GM18520 (cell line): ENCODE measurements around the gene TROAP.
A peak's percentile ranks its signal among the peaks of the same experiment; 100 is the strongest.

Source experiments
- ATAC-seq: cut with Tn5 transposase; IDR thresholded peaks from one replicate; pipeline ENCODE4 v1.9.1; 2021; ENCODE audit not compliant: unreplicated experiment

TROAP gene

GRCh38 chr12:49342066-49342913 lies 19.2 kb downstream of the TROAP start:
- peak; percentile 61 for ATAC-seq

DNA sequence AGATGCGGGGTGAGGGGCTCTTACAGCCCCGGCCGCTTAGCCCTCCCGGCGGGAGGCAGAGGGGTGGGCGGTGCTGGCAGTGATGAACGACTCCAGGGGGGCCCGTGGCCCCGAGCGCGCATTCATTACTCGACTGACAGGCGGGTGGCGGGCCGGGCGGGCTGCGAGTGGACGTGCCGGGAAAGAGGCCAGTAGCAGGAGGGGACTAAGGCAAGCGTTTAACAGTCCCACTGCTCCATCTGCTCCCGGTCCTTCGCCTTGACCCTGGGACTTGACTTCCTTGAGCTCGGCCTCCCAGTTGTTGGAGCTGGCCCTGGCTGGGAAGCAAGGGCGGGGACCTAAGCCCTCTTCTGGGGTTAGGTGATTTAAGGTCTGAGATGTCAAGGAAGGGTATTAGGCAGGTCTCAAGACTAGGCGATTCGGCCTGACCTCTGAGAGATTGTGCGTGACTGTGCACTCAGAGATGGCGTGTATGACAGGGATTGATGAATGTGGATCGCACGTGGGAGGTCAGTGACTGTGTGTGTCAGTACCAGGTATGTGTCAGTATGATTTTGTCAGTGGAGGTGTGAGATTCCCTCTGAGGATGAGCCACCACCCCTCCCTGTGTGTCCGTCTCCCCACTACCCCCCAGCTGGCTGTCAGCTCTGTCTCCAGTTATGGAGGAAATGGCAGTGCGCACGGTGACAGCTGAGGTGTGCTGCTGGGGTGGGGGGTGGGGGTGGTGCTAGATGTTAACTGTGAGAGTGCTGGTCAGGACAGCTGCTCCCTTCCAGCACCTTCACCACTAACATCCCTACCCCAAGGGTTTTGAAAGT lies 20.1 kb downstream of the TROAP start:
- ATAC-seq, result no peak

GRCh38 chr12:49344486-49345050 lies 21.5 kb downstream of the TROAP start:
- ATAC-seq, result no peak

DNA sequence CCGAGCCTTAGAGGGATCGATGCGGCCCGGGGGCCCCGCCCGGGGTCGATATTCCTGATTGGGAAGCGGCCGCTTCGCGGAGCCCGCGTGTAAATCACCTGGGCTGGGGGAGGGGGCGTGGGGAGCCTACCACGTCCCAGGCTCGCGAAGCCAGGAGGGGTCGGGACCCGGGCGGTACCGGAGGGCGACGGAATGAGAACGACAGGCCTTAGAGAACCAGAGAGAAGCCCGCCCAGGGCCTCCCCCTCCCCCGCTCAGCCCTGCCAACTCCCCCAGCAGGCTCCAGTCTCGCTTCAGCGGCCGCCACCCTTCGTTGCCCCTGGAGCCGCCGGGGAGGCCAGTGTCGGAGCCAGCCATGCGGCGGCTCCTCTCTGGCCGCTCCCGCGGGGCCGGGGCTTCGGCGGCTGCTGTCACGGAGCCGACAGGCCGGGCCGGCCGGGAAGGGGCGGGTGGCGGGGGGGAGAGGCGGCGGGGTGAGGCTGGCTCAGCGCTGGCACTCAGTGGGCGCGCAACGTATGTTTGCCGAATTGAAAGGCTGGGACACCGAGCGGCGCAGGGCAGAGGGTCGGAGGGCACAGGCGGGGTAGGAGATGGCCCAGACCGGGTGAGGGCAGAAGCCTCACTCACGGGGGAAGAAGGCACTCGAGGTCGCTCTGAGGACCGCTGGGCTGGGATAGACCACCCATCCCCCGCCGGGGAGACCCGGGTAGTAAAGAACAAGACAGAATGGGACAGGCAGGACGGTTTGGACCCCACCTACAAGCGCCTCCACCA lies 22.2 kb downstream of the TROAP start:
- ATAC-seq, result no peak

DNA sequence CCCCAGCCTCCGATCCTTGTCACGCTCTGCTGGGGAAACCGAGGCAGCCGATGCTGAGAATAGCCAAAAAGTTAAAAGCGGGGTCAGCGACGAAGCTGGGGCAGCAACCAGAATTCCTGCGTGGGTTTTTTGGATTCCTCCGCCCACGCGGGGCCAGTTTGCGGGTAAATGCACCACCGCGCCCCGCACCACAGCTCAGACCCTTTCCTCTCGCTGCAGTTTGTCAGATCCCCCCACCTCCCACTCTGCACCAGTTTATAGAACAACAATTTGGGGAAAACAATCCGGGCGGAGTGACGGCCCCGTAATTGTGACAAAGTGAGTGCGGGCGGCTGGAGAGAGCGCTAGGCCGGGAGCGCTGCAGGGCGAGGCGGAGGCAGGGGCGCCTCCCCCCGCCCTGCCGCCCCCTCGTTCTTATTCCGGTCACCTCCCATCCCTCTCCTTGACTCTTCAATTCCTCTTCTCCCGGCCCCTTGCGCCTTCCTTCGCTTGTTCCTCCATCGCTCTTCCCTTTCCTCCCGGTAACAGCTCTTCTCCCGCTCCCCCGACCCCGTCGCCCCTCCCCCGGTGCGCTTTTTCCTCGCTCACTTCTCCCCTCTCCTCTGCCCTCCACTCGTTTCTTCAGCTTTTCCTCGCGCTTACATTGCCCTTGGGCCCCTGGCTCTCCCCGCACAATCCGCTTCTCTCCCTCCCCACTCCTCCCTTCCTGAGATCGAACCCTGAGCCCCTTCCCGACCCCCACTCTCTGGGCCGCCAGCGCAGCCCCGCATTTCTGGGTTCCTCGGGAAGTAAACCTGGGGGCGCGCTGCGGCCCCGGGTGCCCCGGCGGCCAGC lies 23.0 kb downstream of the TROAP start:
- ATAC-seq, result no peak

- no peak for ATAC-seq
Measured at GRCh38 chr12:49346659-49347310, 23.7 kb downstream of the TROAP start, which contains the start of gene DNAJC22. Gene DNAJC22 (plus strand): TSS chr12:49346888. CDS start chr12:49348873, 1,985 bp downstream.

DNA sequence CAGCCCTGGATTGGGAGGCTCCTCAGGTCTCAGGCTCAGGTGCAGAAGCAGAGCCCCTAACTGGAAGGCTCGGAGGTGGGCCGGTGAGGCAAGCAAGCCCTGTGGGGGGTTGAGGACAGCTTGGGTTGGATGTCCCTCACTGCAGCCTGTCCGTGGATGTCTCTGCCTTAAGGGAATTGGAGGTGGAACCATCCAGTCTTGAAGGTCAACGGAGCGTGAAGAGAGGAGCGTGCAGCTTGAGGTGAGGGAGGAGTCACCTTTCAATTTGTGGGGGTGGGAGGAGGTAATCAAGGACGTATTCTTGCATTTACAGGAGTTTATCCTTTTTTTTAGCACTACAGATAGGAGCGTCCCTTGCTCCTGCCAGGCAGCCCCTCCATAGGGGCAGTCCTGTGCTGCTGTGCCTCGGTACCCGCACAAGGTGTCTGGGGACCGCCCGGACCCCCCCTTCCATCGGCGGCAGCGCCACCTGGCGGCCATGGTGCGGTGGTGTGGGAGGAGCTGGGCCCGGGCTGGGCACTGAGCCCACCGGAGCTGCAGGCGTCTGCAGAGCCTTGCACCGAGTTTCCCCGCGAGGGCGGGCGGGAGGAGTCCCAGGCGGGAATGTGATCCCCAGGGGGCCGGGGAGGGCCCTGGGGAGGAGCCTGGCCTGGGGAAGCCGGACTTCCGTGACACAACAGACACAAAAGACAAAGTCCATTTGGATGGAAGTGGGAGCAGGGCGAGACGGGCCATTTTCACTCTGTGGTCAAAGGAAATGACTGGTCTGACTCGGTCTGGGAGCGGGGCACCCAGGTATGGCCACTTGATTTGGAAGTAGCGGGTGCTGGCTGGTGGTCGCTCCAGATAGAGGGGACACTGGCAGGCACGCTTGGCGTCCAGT lies 24.5 kb downstream of the TROAP start:
- ATAC-seq, result no peak

- ATAC-seq, result no peak
Measured at GRCh38 chr12:49348781-49349180, 25.7 kb downstream of the TROAP start.

DNA sequence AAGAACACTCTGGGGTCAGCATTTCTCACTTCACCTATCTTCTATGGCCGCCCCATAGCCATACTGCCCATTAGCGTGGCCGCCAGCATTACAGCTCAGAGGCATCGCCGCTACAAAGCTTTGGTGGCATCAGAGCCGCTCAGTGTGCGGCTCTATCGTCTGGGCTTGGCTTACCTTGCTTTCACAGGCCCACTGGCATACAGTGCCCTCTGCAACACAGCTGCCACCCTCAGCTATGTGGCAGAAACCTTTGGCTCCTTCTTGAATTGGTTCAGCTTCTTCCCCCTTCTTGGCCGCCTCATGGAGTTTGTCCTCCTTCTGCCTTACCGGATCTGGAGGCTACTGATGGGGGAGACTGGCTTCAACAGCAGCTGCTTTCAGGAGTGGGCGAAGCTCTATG lies 26.2 kb downstream of the TROAP start:
- no peak for ATAC-seq

DNA sequence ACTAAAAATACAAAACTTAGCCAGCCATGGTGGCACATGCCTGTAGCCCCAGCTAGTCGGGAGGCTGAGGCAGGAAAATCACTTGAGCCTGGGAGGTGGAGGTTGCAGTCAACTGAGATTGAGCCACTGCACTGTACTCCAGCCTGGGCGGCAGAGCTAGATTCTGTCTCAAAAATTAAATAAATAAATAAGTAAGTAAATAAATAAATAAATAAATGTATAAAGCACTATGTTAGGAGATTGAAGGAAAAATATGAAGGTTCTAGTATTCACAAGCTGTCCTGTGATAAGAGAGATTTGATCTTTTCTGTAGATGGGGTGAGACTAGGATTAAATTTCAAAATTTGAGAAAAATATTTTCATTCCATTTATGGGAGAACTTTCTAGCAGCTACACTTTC lies 29.3 kb downstream of the TROAP start:
- no peak for ATAC-seq

DNA sequence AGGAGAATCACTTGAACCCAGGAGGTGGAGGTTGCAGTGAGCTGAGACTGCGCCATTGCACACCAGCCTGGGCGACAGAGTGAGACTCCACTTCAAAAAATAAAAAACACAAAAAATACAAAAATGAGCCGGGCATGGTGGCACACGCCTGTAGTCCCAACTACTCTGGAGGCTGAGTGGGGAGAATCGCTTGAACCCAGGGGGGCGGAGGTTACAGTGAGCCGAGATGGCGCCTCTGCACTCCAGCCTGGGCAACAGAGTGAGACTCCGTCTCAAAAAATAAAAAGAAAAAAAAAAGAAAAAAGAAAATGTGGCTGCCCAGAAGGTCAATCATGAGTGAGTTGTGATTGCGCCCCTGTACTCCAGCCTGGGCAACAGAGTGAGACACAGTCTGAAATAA lies 32.9 kb downstream of the TROAP start:
- no peak for ATAC-seq

- no peak for ATAC-seq
Measured at GRCh38 chr12:49357103-49357678, 34.1 kb downstream of the TROAP start.

- no peak for ATAC-seq
Measured at GRCh38 chr12:49358483-49359141, 35.6 kb downstream of the TROAP start.

DNA sequence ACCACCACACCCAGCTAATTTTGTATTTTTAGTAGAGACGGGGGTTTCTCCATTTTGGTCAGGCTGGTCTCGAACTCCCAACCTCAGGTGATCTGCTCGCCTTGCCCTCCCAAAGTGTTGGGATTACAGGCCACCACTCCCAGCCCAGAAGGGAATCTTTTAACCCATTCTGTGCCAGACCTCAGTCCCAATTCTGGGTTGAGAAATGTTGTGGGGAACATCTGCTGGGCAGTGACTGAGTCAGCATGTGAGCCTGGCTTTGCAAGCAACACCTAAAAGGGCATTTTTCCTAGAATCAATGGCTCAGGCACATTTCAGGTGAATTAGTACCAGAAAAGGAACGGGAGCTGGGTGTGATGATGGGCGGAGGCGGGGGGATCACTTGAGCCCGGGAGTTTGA lies 36.6 kb downstream of the TROAP start:
- ATAC-seq, result no peak

DNA sequence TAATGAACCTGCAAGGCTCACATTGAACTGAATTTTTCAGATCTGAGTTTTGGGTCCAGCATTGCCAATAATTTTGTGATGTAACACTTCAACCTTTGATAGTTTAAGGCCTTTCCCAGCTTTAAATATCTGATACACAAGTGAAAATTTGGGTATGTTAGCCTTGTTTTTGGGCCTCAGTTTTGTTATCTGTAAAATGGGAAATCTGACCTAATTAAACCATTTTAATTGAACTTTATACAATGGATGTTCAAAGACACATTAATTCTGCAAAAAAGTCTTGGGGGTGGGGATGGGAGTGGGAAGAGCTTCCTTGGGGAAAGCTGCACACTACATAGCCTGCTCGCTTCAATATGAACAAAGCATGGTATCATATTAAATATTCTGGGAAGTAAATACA lies 39.0 kb downstream of the TROAP start:
- no peak for ATAC-seq

DNA sequence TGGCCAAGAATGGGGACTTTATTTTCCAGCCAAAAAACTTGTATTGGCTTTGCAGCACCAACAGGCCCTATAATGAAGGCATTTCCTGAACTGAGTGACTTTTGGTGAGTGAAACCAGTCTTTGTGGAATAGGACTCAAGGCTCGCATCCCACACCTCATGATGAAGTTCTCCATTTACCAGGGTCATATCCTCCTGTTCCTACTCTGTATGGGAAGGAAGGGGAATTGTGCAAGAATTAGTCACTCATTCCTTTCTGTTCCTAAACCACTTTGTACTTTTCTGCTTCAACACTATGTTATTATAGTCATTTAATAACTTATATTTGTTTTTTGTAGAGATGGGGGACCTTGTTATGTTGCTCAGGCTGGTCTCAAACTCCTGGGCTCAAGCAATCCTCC lies 41.9 kb downstream of the TROAP start:
- no peak for ATAC-seq

- ATAC-seq, result no peak
Measured at GRCh38 chr12:49365542-49365941, 42.5 kb downstream of the TROAP start.
